Small intestine (tissue), 7 donors: ENCODE results near the gene LRRC14B. TPM values are rescaled to one million over a fixed set of nuclear protein-coding genes. Genes with fewer than 3 reads are reported as not detected.

ENCODE experiments used
- DNase-seq, 2 donors: peaks; one replicate each; pipeline versions ENCODE4 v3.0.0 to v3.0.0-alpha.2; 2013
- FAIRE-seq: peaks from 2 replicates; lab custom pipeline; 2012; peaks lifted over from hg19 to GRCh38; lab: Jason Lieb, UNC
- H3K27ac ChIP-seq, 3 donors: one replicate each; pipeline ENCODE4 v1.5.1; 2013; ENCODE audit warnings: low read length in 2 of 3, mild to moderate bottlenecking in 2 of 3, control low read depth in 1 of 3, inconsistent platforms in 1 of 3, low read depth in 1 of 3, moderate library complexity in 1 of 3
- H3K27me3 ChIP-seq, 3 donors: one replicate each; pipeline ENCODE4 v1.6.1; 2013; ENCODE audit warnings: low read length in 3 of 3, inconsistent platforms in 1 of 3; ENCODE audit not compliant: control insufficient read depth in 3 of 3, insufficient read depth in 3 of 3
- H3K36me3 ChIP-seq, 3 donors: one replicate each; pipeline ENCODE4 v1.6.1; 2013; ENCODE audit warnings: low read length in 3 of 3, inconsistent platforms in 1 of 3, low read depth in 1 of 3, mild to moderate bottlenecking in 1 of 3, moderate library complexity in 1 of 3; ENCODE audit not compliant: control insufficient read depth in 3 of 3, insufficient read depth in 2 of 3
- H3K4me1 ChIP-seq, 3 donors: one replicate each; pipeline ENCODE4 v1.6.1; 2013; ENCODE audit warnings: low read length in 2 of 3, inconsistent platforms in 1 of 3, low read depth in 1 of 3, mild to moderate bottlenecking in 1 of 3, moderate library complexity in 1 of 3; ENCODE audit not compliant: control insufficient read depth in 3 of 3, insufficient read depth in 2 of 3
- H3K4me3 ChIP-seq, 3 donors: one replicate each; pipeline ENCODE4 v1.5.1; 2013; ENCODE audit warnings: low read length in 3 of 3, control low read depth in 1 of 3, inconsistent platforms in 1 of 3, low read depth in 1 of 3, mild to moderate bottlenecking in 1 of 3, moderate library complexity in 1 of 3
- H3K9me3 ChIP-seq, 2 donors: one replicate each; pipeline ENCODE4 v1.6.1; 2013; ENCODE audit warnings: low read depth in 1 of 2, low read length in 1 of 2; ENCODE audit not compliant: control insufficient read depth in 2 of 2, insufficient read depth in 1 of 2
- WGBS, 3 donors: extraction: QIAGEN DNeasy Blood & Tissue Kit; methylation state at CpG; one replicate each; pipeline ENCODE4 v1.1.7; 2013; 5-methylcytosine and 5-hydroxymethylcytosine counted together
- polyA plus RNA-seq, 4 donors: library from polyadenylated mRNA; stranded (reverse) in 3 of 4; unstranded in 1 of 4; fragments of 200-250 nt in 3 of 4; fragments of 120-200 nt in 1 of 4; gene quantifications; one replicate each; pipeline versions ENCODE4 v1.2.1 to v1.2.3, GENCODE V29; 2013
- donor health status: healthy with polysubstance abuse.
- donor health status: control.
- donor health status: control.
- donor health status: Bipolar disorder and iron deficiency.
- donor health status: healthy.

LRRC14B gene
- polyA plus RNA-seq, 4 donors = 0.04 to 0.12 TPM; not detected in 2

DNA sequence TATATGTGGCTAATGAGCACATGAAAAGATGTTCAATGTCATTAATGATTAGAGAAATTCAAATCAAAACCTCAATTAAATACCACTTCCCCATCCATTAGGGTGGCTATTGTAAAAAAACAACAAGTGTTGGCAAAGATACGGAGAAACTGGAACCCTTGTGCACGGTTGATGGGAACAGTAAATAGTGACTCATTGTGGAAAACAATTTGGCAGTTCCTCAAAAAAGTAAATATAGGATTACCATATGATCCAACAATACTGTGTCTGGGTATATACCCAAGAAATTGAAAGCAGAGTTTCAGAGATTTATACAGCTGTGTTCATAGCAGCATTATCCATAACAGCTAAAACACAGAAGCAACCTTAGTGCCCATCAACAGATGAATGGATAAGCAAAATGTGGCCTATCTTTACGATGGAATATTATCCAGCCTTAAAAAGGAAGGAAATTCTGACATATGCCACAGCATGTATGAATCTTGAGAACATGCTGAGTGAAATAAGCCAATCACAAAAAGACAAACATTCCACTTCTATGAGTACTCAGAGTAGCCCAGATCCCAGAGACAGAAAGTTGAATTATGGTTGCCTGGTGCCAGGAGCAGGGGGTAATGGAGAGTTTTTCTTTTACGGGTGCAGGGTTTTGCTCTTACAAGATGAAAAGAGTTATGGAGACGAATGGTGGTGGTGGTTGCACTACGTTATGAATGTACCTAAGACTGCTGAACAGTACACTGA lies 41.4 kb upstream of the LRRC14B start:
- H3K27me3 ChIP-seq = no peaks in the 10 kb centered on the region
- H3K9me3 ChIP-seq = peaks cover 0 to 4% of the 10 kb centered on the region in 2 donors
- H3K4me1 ChIP-seq = no peaks in the 10 kb centered on the region
- no peak overlapping the region for H3K4me3 ChIP-seq
- FAIRE-seq (no peak), DNase-seq (no peak)
- no peaks in the 10 kb centered on the region for H3K36me3 ChIP-seq
- 62 to 71% (median 67%) methylated on average over 6 of the region's 6 CpGs for WGBS, 3 donors
- no peak overlapping the region for H3K27ac ChIP-seq

DNA sequence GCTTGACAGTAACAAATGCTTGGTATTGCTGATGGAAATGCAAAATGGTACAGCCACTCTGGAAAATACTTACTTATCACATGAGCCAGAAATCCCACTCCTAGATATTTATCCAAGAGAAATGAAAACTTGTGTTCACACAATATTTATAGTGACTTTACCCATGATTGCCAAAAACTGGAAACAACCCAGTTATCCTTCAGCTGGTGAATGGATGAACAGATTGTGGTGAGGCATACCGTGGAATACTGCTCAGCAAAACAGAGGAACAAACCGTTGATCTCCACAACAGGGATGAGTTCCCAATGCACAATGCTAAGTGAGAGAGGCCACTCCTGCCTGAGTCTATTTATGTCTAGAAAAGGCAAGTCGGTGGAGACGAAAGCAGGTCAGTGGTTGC lies 40.5 kb upstream of the LRRC14B start:
- no peak for FAIRE-seq
- no peaks in the 10 kb centered on the region for H3K27me3 ChIP-seq
- DNase-seq = no peak
- H3K36me3 ChIP-seq = no peaks in the 10 kb centered on the region
- no peaks in the 10 kb centered on the region for H3K4me1 ChIP-seq
- peaks cover 0 to 4% of the 10 kb centered on the region in 2 donors for H3K9me3 ChIP-seq
- H3K4me3 ChIP-seq = no peak overlapping the region
- no peak overlapping the region for H3K27ac ChIP-seq
- WGBS, 3 donors = 80 to 87% (median 82%) methylated on average over 4 of the region's 4 CpGs

DNA sequence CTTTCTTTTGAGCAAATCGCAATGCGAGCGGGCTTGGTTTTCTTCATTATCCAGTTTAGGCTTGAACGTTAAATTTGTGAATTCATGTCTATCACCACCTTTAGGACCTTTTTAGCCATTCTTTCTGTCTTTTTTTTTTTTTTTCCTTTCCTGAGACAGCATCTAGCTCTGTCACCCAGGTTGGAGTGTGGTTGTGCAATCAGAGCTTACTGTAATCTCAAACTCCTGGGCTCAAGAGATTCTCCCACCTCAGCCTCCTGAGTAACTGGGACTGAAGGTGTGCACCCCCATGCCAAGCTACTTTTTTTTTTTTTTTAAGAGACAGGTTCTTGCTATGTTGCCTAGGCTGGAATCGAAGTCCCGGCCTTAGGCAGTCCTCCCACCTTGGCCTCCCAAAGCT lies 39.2 kb upstream of the LRRC14B start:
- FAIRE-seq = no peak
- H3K9me3 ChIP-seq = peaks cover 0 to 3% of the 10 kb centered on the region in 2 donors
- no peaks in the 10 kb centered on the region for H3K36me3 ChIP-seq
- no peaks in the 10 kb centered on the region for H3K27me3 ChIP-seq
- H3K27ac ChIP-seq = no peak overlapping the region
- DNase-seq = no peak
- H3K4me3 ChIP-seq = no peak overlapping the region
- WGBS, 3 donors = 64 to 90% (median 89%) methylated on average over 6 of the region's 6 CpGs
- no peaks in the 10 kb centered on the region for H3K4me1 ChIP-seq

DNA sequence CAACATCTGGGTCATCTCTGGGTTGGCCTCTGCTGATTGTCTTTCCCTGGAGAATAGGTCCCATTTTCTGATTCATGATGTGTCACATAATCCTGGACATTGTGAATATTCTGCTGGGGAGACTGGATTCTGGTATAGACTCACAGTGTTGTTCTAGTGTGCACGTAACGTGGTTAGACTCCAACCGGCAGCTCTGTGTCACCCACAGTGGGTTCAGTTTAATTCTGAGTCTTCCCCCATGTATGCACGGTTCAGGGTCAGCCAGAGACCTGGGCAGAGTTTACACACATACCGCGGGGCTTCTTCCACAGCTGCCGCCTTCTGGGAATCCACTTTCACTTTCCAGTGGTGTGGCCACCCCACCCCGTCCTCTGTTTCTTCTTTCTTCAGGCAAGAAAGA lies 38.0 kb upstream of the LRRC14B start:
- Histone ChIP-seq H3K36me3 (no peaks in the 10 kb centered on the region), H3K4me1 (no peaks in the 10 kb centered on the region), H3K27ac (no peak overlapping the region), H3K27me3 (no peaks in the 10 kb centered on the region), H3K4me3 (no peak overlapping the region), H3K9me3 (no peaks in the 10 kb centered on the region)
- WGBS, 3 donors = 13 to 58% (median 36%) methylated on average over 8 of the region's 8 CpGs
- peak in 1 of 2 donors; percentile 12 for DNase-seq
- no peak for FAIRE-seq

DNA sequence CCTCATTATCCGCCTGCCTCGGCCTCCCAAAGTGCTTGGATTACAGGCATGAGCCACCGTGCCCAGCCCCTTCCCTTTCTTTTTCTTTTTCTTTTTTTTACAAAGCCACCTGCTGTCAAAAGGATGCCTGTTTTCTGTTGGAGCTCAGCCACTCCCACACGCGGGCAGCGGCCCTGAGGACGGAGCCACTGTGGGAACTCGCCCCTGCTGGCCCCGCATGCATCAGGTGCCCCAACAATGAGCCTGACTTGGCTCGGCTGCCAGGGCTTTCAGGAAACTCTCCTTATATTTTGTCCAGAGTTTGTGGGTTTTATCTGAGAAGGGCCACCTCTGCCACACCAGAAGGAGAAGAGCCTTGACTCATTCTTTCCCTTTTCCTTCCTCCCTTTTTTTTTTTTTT lies 37.1 kb upstream of the LRRC14B start:
- Histone ChIP-seq H3K9me3 (no peaks in the 10 kb centered on the region), H3K4me3 (no peak overlapping the region), H3K4me1 (no peaks in the 10 kb centered on the region), H3K27me3 (no peaks in the 10 kb centered on the region), H3K27ac (no peak overlapping the region), H3K36me3 (no peaks in the 10 kb centered on the region)
- FAIRE-seq = no peak
- no peak for DNase-seq
- 43 to 75% (median 49%) methylated on average over 10 of the region's 10 CpGs for WGBS, 3 donors

DNA sequence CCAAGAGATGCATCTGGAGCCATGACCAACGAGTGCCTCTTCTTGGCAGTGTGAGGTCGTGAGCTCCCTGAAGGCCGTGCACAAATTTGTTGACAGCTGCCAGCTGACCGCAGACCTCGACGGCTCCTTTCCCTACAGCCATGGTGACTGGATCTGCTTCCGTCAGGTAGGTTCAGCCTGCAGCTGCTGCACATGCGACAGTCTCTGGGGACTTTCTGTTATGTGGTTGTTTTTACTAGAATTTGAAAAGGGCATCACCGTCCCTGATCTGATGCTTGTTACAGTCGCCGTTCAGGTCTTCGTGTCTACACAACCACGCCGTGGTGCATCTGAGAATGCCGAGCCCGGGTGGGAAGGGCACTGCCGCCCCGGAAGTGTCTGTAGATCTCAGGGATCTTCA lies 36.5 kb upstream of the LRRC14B start:
- H3K4me3 ChIP-seq = no peak overlapping the region
- WGBS, 3 donors = 83 to 91% (median 89%) methylated on average over 18 of the region's 18 CpGs
- no peaks in the 10 kb centered on the region for H3K36me3 ChIP-seq
- no peaks in the 10 kb centered on the region for H3K9me3 ChIP-seq
- H3K4me1 ChIP-seq = no peaks in the 10 kb centered on the region
- DNase-seq (no peak), FAIRE-seq (no peak)
- no peak overlapping the region for H3K27ac ChIP-seq
- no peaks in the 10 kb centered on the region for H3K27me3 ChIP-seq

DNA sequence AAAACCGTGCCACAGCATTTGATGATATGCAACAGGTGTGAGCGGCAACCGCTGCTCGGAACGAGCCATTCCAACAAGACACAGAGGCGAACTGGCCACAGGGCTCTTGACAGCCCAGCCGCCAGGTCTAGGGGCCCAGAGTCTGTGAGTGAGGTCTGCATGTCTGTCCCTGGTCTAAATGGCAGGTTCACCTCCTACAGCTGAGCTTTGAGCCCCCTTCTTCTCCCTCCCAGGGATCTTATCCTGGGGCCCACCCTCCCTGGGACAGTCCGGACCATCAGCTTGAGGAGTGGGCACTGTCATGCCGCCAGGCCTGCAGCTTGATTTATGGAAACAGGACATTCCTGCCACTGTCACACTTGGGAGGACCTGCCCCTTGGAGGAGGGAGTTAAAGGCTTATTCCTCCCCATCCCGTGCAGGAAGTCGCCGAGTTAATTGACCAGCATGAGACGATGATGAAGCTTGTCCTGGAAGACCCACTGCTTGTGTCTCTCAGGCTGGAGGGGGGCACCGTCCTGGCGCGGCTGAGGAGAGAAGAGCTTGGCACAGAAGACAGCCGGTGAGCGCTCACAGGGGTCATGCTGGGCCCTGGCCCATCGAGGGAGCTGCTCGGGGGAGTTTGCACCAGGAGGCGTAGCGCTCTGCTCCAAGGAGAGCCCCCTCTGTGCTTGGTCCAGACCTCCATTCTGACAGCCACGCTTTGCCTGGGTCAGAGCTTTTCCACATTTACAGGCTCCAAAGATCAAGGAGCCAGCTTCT lies 35.5 kb upstream of the LRRC14B start:
- Histone ChIP-seq H3K27me3 (no peaks in the 10 kb centered on the region), H3K4me1 (no peaks in the 10 kb centered on the region), H3K27ac (no peak overlapping the region), H3K4me3 (no peak overlapping the region), H3K36me3 (no peaks in the 10 kb centered on the region), H3K9me3 (no peaks in the 10 kb centered on the region)
- DNase-seq (no peak), FAIRE-seq (no peak)
- 81 to 89% (median 87%) methylated on average over 23 of the region's 23 CpGs for WGBS, 3 donors

DNA sequence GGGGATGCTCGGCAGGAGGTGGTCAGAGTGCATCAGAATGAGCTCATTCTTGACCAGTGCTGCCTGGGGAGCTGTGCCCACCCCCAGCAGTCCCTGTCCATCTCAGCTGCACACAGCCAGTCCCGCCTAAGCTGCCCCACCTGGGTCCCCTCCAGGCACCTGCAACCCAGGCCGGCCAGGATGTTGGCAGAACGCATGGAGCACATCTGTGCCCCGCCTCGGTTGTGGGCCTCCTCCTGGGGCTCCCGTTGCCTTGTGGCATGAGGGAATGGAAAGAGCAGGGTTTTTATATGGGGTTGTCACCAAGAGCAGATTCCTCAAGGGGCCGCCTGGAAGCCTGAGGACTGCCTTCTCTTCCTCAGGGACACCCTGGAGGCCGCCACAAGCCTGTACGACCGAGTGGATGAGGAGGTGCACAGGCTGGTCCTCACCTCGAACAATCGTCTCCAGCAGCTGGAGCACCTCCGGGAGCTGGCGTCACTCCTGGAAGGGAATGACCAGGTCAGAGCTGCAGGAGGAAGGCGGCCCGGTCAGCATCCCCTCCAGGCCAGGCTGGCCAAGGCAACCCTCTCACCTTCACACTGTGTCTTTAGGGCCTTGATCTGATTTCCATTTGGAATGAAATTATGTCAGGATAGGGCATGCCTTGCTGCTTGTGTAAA lies 34.8 kb upstream of the LRRC14B start:
- Histone ChIP-seq H3K9me3 (no peaks in the 10 kb centered on the region), H3K4me3 (no peak overlapping the region), H3K27me3 (no peaks in the 10 kb centered on the region), H3K36me3 (no peaks in the 10 kb centered on the region), H3K27ac (no peak overlapping the region), H3K4me1 (no peaks in the 10 kb centered on the region)
- no peak for DNase-seq
- 77 to 88% (median 82%) methylated on average over 17 of the region's 17 CpGs for WGBS, 3 donors
- FAIRE-seq = no peak
